Measurements from ENCODE around the gene GPRC5B.

Gene GPRC5B

DNA sequence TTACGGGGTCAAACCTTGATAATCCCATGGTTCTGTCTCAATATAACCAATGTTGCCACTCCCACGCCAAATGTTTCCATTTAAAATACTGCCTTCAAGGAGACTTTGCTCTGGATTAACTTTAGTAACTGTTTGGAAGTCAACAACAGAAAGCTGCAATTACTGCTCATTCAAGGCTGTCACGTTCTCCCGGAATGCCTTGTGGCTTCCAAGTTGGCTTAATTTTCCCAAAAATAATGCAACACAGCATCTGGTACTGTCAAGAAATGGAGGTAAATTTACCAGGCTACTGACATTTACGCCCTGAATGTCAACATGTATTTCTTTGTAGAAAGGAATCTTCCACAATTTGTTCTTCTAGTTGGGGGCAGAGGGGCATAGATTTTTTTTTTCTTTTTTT, 38.2 kb downstream of the GPRC5B start:
- in situ Hi-C loops (cut with HindIII; ENCODE audit: low sequenced_read_pairs) = no loop called here

DNA sequence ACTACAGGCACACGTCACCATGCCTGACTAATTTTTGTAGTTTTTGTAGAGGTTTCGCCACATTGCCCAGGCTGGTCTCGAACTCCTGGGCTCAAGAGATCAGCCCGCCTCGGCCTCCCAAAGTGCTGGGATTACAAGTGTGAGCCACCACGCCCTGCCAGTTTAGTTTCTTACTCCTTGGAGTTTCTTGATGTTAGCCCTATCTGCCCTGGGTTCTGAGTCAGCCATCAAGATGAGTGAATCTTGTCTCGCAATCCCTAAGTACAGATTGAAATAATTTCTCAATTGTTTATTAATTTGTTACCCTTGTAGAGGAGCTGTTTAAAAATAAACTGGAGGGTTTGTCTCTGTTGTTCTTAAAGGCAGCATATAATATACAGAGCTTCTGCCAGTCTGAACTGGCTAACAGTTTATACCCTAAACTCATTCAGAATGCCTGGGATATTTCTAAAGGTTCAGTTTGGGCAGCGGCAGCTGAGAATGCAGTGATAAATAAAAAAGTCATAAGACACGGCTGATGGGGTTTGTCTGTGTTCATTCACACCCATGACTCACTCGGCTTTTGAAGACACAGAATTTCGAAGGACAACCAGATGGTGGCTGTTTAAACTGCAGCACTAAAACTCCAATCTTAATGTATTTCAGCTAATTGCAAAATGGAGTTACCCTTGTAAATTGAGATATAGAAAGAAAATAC, 39.6 kb downstream of the GPRC5B start:
- in situ Hi-C loops (cut with HindIII; ENCODE audit: low sequenced_read_pairs) = no loop called here

DNA sequence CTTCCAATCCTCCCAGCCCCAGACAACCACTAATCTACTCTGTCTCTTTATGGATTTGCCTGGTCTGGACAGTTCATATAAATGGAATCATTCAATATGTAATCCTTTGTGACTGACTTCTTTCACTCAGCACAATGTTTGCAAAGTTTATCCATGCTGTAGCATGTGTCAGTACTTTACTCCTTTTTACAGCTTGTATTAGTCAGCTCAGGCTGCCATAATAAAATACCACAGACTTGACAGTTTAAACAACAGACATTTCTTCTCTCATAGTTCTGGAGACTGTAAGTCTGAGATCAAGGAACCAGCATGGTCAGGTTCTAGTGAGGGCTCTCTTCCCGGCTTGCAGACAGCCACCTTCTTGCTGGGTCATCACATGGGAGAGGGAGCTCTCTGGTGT, 41.3 kb downstream of the GPRC5B start:
- in situ Hi-C loops (cut with HindIII; ENCODE audit: low sequenced_read_pairs) = no loop called here

DNA sequence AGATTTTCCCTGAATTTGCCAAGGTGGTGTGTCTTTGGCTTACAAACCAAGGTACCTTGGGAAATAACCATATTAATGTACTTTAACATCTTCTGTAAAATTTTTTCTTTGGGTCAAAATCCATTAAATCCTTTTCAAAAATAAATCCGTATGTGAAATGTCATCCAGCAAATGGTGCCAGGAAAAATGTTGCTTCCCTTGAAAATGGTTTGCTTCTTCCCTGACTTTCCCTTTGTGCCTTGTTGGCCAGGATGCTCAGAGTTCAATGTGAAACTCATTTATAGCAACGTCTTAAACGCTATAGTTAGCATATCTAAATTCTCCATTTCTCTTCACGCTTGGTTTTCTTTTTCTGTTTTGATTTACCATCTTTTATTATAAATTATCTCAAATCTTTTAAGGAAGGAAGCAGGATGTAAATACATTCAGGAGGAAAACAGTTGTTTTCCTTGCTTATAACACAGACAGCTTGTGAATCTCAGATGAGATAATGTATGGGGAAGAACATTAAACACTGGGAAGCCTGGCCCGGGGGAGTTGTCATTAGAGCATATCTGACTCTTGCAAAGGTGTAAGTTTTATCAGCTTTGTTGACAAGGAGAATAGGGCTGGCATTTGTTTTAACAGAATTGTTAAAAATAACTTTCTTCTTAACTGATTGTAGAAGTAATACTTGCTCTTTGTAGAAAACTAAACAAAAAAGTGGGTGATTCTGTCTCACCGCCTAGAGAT, 42.1 kb downstream of the GPRC5B start:
- in situ Hi-C loops (cut with HindIII; ENCODE audit: low sequenced_read_pairs) = no loop called here

DNA sequence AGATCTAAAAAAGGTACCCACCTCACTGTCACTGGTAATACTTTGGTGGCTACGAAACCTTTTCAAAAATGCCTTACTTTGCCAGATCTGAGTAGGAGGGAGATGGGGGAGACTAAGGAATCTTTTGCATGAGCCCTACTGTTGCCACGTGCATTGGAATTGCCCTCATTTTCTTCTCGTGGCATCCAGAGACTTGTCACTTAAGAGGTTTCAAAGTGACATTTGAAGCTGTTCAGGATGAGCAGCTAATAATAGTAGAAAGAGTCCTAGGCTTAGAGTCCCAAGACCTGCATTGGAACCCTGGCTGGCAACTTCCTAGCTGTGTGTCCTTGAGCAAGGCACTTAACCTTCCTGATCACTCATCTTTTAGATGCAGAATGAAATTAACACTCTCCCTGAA, 43.5 kb downstream of the GPRC5B start:
- in situ Hi-C loops (cut with HindIII; ENCODE audit: low sequenced_read_pairs) = no loop called here

DNA sequence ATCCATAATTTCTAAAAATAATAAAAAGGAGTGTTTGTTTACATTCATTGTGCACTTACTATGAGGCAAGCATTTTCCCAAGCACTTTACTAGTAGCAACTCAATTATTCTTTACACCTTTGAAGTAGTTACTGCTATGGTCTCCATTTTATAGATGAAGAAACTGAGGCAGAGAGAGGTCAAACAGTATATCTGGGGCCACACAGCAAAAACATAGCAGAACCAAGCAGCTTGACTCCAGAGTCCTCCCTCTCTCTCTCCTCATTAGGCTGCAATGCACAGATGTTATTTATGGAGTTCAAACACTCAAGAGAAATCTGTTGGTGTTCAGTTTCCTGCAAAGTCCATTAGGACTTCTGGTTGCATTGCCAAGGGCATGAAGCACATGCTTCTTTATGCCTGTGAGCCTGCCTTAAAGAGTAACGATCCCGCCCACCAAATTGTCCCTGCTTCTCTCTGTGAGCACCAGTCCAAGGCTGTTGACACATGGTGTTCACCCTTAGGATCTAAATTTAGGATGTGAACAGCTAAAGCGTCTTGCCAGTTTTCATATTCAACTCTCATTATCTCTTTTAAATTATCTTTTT, 44.0 kb downstream of the GPRC5B start:
- in situ Hi-C loops (cut with HindIII; ENCODE audit: low sequenced_read_pairs) = no loop called here

DNA sequence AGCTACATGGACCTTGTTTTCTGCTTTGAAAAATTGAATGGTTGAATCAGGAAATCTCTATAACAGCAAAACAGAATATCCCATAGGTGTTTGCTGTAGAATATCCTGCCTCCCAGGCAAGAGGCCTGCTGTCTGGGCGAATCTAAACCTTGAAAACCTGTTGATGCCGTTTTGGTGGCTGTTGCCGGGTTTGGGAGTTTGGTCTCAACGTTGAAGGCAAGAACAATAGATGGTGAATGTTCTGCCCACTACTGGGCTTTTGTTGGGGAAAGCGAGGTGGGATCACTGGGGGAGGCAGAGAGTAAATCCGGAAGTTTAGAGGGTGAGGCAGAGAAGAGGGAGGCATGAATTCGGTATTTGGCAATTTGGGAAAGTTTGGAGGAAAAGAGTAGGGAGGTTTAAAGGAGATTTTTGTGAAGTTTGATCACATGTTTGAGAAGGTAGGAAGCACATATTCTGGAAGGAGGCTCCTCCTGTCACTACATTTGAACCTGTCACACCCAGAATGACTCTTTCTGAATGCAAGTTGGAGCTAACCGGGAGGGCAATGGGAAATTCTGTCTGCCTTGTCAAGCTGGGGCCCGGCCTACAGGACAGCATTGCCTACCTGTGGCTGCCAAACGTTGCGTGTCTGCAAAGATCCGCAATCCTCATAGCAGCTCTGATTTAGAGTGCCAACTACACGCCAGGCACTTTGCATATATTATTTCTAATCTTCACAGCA, 46.5 kb downstream of the GPRC5B start:
- in situ Hi-C loops (cut with HindIII; ENCODE audit: low sequenced_read_pairs) = no loop called here

DNA sequence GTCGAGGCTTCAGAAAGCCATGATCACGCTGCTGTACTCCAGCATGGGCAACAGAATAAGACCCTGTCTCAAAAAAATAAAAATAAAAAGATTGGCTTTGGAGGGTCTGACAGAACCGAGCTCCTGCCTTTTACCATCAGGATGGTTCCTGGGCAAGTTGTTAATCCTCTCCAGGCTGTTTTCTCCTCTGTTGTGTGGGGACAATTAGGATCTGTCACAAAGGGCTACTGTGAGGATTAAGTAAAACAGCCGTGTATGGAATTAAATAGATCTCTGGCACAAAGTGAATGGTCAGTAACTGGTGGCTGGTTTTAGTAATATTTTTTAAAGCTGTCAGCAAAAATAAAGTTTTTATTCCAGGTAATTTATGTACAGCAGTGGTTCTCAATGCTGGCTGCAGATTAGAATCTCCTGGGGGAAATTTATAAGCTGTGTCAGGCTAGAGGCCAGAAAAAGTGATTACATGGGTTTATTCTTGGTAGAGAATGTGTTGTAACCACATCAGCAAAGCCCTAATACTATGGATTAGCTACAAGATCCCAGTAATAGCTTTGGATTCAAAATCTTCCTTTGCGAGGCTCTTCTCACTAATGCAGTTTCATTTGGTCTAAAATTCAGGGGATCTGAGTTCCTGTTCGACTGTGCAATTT, 47.2 kb downstream of the GPRC5B start:
- in situ Hi-C loops (cut with HindIII; ENCODE audit: low sequenced_read_pairs) = no loop called here

DNA sequence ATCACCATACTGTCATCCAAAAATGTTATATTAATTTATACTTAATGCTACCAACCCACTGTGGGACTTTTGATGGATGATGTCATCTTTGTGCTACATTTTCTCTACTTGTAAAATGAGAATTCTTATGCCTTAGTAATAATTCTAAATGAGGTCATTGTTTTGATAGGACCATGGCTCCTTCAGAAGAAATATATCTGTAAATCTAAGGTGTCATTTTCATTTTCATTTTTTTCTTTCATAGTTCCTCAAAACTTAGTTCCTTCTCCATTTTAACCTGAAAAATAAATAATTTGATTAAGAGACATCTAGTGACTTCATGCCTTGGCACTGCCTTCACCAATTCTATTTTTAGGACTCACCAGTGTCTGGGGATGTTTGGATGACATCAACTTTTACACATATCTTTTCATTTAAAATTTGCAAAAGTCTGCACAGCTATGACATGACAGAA, 48.7 kb downstream of the GPRC5B start:
- in situ Hi-C loops (cut with HindIII; ENCODE audit: low sequenced_read_pairs) = no loop called here

DNA sequence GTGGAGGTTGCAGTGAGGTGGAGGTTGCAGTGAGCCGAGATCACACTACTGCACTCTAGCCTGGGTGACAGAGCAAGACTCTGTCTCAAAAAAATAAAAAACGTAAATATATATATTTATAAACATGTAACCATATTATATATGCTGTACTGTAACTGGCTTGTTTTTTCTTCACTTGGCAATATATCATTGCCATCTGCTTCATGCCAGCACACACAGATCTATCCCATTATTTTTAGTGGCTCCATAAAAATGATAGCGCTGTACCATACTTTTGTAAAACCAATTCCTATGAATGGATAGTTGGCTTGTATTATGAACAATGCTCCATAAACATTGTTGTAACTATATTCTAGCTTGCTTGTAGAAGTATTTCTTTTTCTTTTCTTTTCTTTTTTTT, 49.5 kb downstream of the GPRC5B start:
- in situ Hi-C loops (cut with HindIII; ENCODE audit: low sequenced_read_pairs) = no loop called here

DNA sequence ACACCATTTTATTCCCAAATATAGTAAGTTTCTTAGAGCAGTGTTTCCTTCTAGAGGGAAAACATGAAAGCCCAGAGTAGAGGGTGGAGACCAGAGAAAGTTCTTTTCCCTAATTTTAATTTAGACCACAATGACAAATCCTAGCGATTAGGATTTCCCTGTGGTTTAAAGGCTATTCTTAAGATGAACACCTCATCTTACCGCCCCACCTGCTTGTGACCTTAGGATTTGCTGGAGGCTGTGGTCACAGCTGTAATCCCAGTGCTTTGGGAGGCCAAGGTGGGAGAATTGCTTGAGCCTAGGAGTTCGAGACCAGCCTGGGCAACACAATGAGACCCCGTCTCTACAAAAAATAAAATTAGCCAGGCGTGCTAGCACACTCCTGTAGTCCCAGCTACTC, 51.1 kb downstream of the GPRC5B start:
- in situ Hi-C loops (cut with HindIII; ENCODE audit: low sequenced_read_pairs) = no loop called here

DNA sequence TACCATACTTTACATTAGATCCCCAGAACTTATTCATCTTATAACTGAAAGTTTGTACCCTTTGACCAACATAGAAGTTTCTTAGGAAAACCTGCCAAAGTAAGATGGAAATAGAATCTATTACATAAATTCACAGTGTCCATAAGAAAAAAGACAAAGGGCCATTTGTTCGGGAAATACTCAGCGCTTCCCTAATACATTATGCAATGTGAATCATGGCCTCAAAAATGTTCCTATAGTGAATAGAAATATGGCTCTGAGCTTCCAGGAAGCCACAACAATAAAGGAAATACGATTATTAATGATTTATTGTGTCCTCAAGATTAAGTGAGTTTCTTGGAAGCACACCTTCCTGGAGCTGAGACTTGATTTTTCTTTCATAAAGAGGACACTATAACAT, 51.5 kb downstream of the GPRC5B start:
- in situ Hi-C loops (cut with HindIII; ENCODE audit: low sequenced_read_pairs) = no loop called here

DNA sequence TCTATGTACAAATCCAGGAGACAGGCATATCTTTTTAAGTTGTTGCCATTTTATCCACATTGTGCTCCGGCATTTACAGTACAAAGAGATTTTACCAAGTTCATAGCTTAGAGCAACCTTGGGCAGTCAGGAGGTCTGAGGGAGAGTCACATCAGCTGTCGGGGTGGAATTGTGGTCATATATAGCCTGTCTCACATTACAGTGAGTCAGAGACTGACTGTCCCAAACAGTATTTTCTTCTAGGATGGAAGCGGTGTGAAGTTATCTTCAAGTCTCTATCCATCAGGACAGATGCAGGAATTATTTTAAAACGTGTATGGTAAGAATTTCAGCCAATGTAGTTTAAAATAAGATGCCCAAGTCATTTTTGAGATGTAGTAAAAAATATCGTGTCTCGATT, 53.0 kb downstream of the GPRC5B start:
- in situ Hi-C loops (cut with HindIII; ENCODE audit: low sequenced_read_pairs) = no loop called here

DNA sequence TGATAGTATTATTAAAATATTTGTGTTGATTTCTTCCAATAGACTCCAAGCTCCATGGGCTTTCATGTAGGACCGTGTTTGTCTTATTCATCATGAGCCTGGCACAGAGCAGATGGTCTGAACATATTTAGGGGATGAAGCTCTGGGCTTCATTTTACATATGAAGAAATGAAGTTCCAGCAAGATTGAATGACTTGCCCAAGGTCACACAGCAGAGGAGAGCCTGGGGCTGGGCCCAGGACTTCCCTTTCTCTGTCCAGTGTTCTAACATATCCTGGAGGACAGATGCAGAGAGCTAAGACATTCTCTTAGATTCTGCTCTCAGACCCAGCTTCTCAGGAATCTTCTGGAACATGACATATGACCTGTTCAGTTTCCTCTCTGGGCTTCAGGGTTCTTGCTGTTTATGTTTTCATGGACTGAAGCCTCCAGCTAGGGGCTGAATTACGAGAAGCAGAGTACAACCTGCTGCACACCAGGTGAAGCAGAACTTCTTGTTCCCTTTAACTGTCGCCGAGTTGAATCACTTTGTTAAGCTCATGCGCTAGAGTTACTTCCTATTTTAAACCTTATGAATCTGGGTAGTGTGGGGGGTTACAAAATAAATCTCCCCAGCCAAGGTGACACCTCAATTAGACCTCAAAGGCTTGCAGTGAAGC, 53.6 kb downstream of the GPRC5B start:
- in situ Hi-C loops (cut with HindIII; ENCODE audit: low sequenced_read_pairs) = no loop called here

DNA sequence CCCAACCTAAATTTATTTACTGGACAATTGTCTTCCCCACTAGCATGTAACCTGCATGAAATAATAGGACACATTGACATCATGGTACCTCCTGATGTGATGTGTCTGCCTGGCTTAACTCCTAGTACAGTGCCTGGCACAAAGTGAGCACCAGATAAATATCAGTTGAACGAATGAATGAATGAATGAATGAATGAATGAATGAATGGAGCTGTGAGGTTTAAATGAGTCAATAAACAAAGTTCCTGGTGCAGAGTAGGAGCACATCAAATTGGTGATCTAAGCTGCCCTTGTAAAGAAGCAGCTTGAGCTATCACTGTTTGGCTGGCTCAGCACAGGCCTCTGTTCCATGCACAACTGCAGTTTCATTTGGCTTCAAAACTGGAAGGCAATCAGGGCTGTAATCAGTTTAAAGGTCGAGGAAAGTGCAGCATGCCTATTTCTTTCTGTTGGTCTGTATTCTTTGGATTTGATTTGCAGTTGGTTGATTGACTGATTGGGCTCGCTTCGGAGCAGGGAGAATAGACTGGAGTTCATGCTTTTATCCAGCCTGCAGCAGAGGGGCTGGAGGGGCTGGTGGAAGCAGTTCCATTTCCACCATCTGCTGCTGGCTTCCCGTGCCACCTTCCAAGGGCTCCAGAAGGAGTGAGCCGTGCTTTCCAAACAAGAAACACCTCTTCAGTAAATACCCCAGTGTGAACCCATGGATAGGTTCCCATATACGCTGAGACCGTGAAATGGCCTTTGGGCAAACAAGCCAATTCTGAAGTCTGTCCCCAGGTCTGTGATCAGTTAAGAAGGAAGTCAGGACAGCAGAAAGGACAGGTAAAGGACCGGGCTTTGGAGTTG, 54.6 kb downstream of the GPRC5B start:
- in situ Hi-C loops (cut with HindIII; ENCODE audit: low sequenced_read_pairs) = no loop called here

DNA sequence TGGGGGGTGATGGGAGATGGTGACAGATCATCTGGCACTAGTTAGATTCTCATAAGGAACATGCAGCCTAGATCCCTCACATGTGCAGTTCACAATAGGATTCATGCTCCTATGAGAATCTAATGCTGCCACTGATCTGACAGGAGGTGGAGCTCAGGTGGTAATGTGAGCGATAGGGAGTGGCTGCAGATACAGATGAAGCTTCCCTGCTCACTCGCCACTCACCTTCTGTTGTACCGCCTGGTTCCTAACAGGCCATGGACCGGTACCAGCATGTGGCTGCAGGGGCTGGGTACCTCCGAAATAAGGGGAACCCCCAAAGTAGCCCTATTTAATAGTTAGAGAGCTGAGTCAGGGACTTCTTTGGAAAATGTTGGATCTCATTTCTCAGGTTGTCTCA, 60.4 kb downstream of the GPRC5B start:
- in situ Hi-C loops (cut with HindIII; ENCODE audit: low sequenced_read_pairs) = no loop called here

DNA sequence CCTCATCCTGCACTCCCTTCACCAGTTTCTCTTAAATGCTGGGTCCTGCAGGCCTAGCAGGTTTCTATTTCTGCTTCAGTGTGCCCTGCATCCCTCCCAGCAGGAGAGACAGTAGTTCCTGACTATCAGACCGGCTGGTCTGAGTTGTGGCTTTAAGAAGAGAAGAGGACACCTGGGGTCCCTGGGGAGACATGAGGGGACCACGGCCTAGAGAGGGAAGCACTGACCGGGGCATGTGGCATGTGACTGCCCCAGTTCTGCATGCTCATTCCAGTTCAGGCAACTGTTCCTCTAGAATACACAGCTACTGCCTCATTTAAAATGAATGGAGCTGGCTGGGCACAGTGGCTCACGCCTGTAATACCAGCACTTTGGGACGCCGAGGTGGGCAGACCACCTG, 61.3 kb downstream of the GPRC5B start:
- in situ Hi-C loops (cut with HindIII; ENCODE audit: low sequenced_read_pairs) = no loop called here

DNA sequence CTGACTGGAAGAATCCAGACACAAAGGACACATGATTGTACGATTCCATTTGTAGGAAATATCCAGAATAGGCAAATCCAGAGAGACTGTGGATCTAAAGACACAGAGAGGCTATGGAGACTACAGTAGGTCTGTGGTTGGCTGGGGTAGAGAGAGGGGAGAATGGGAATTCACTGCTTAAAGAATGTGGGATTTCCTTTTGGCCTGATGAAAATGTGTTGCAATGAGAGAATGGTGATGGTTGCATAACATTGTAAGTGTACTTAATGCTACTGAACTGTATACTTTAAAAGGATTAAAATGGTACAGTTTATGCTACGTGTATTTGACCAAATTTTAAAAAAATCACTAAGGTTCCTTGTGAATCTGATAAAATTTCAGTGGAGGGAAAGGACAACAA, 62.1 kb downstream of the GPRC5B start:
- in situ Hi-C loops (cut with HindIII; ENCODE audit: low sequenced_read_pairs) = no loop called here

DNA sequence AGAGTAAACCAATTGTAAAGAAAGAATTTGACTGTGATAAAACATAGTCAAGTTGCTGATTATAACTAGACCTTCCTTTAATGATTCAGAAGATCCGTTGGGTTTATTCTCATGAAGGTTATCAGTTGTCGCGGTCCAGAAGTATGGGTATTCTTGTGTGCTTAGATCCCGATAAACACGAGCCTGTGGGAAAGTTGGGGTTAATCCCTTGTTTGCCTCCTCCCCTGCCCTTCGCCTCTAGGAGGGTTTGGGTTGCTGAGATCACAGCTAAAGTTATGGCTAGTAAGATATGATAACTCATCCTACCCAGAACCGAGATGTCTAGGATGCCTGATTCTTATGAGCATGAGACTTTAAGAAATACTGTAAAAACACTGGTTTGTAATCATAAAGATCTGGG, 66.8 kb downstream of the GPRC5B start:
- in situ Hi-C loops (cut with HindIII; ENCODE audit: low sequenced_read_pairs) = no loop called here

DNA sequence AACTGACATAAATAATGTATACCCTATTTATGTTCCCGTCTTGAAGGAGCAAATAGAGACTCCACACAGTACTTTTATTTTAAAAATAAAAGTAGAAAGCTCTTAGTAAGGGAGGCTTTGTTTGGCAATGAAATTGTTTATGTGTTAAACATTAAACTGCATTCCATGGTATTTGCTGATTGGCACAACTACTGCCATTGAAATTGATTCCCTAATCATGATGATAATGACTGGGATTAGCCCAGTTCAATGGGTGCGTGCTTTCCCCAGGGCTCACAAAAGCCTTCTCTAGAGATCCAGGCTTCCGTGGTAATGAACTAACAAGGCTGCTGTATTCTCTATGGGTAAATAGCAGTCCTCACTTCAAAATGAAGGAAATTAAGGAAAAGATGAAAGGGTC, 67.5 kb downstream of the GPRC5B start:
- in situ Hi-C loops (cut with HindIII; ENCODE audit: low sequenced_read_pairs) = no loop called here

All from DLD1 (cell line).